Neural progenitor cell (in vitro differentiated cells): ENCODE results near the gene FOXO1. TPM values are rescaled to one million over a fixed set of nuclear protein-coding genes. Genes with fewer than 3 reads are reported as not detected.

Experiments
- DNase-seq: peaks from one replicate; pipeline ENCODE4 v3.0.0-alpha.2; 2016; ENCODE audit warnings: low spot score
- H2AFZ ChIP-seq: fragments of 200-600 bp; sonication (generic); replicated peaks from 2 replicates; pipeline ENCODE4 v1.6.1; 2016; ENCODE audit warnings: antibody characterized with exemption
- H3F3A ChIP-seq: fragments of 200-600 bp; sonication (generic); 2 replicates; pipeline ENCODE4 v1.6.1; 2016; ENCODE audit warnings: antibody characterized with exemption, low read depth
- H3K27ac ChIP-seq: fragments of 200-600 bp; sonication (generic); 2 replicates; pipeline ENCODE4 v1.5.1; 2016; ENCODE audit warnings: mild to moderate bottlenecking
- H3K27me3 ChIP-seq: fragments of 200-600 bp; sonication (generic); 2 replicates; pipeline ENCODE4 v1.6.1; 2016; ENCODE audit warnings: mild to moderate bottlenecking, moderate library complexity
- H3K36me3 ChIP-seq: fragments of 200-600 bp; sonication (generic); 2 replicates; pipeline ENCODE4 v1.5.1; 2016
- H3K4me1 ChIP-seq: fragments of 200-600 bp; sonication (generic); 2 replicates; pipeline ENCODE4 v1.6.1; 2016; ENCODE audit warnings: mixed run types
- H3K4me2 ChIP-seq: fragments of 200-600 bp; sonication (generic); 2 replicates; pipeline ENCODE4 v1.6.1; 2016
- H3K4me3 ChIP-seq: fragments of 200-600 bp; sonication (generic); 2 replicates; pipeline ENCODE4 v1.5.1; 2016
- H3K79me2 ChIP-seq: fragments of 200-600 bp; sonication (generic); 2 replicates; pipeline ENCODE4 v1.6.1; 2016; ENCODE audit warnings: low read depth
- H3K9ac ChIP-seq: fragments of 200-600 bp; sonication (generic); 2 replicates; pipeline ENCODE4 v1.6.1; 2016
- H3K9me3 ChIP-seq: fragments of 200-600 bp; sonication (generic); 2 replicates; pipeline ENCODE4 v1.5.1; 2016; ENCODE audit warnings: low read depth
- H4K20me1 ChIP-seq: fragments of 200-600 bp; sonication (generic); 2 replicates; pipeline ENCODE4 v1.6.1; 2016; ENCODE audit warnings: low read depth
- H3K27ac Mint-ChIP-seq: 3 replicates; pipeline ENCODE4 v1.8.0; 2021; ENCODE audit warnings: mixed read lengths
- H3K27me3 Mint-ChIP-seq: 2 replicates; pipeline ENCODE4 v1.8.0; 2022; ENCODE audit warnings: low read depth, mild to moderate bottlenecking, inconsistent platforms, moderate library complexity, mixed read lengths; ENCODE audit not compliant: insufficient read depth
- H3K36me3 Mint-ChIP-seq: 3 replicates; pipeline ENCODE4 v1.8.0; 2021; ENCODE audit warnings: mixed read lengths
- H3K4me1 Mint-ChIP-seq: 3 replicates; pipeline ENCODE4 v1.8.0; 2021; ENCODE audit warnings: mixed read lengths
- H3K4me3 Mint-ChIP-seq: 3 replicates; pipeline ENCODE4 v1.8.0; 2021; ENCODE audit warnings: mild to moderate bottlenecking, moderate library complexity, mixed read lengths
- H3K9me3 Mint-ChIP-seq: 3 replicates; pipeline ENCODE4 v1.8.0; 2020; ENCODE audit warnings: mixed read lengths
- EZH2 ChIP-seq: fragments of 200-600 bp; sonication (generic); IDR thresholded peaks from 2 replicates; pipeline ENCODE4 v1.6.1; 2017; ENCODE audit warnings: antibody characterized with exemption, mild to moderate bottlenecking, moderate library complexity
- EZH2phosphoT487 ChIP-seq: fragments of 200-600 bp; sonication (generic); IDR thresholded peaks from 2 replicates; pipeline ENCODE4 v1.6.1; 2017; ENCODE audit warnings: antibody characterized with exemption
- total RNA-seq: library from RNA; depleted of rRNA; stranded (reverse); fragments of >200 nt; gene quantifications from 2 replicates; pipeline ENCODE4 v1.2.3, GENCODE V29; 2015; ENCODE audit warnings: low replicate concordance
- TF ChIP-seq, protein P1 (sequence below): fragments of 200-600 bp; sonication (generic); IDR thresholded peaks from 2 replicates; pipeline ENCODE4 v1.5.1; 2017; ENCODE audit warnings: antibody characterized with exemption, mild to moderate bottlenecking

FOXO1 gene
- total RNA-seq, 1 donor from 2014 or later, result 3.7 TPM

DNA sequence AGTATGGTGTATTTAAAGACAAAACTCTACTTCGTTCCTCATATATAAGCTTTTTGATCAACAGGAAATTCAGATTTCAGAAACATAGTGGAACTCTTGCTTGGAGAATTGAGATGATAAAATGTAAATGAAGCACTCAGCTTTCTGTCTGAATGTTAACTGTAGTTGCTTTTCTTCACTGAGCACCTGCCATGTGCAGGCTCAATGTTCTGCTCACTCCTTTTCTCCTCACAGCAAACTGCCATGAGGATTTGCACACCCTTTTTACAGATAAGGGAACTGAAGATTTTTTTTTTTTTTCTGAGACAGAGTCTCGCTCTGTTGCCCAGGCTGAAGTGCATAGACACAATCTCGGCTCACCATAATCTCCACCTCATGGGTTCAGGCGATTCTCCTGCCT lies 28.0 kb upstream of the FOXO1 start:
- no peak overlapping the region for H3K27ac ChIP-seq
- Mint-ChIP-seq H3K9me3 (peaks cover 2% of the 10 kb centered on the region), H3K27me3 (no peaks in the 10 kb centered on the region), H3K4me1 (peaks cover 4% of the 10 kb centered on the region), H3K4me3 (no peak overlapping the region), H3K27ac (no peak overlapping the region), H3K36me3 (peaks cover 1% of the 10 kb centered on the region)
- no peaks in the 10 kb centered on the region for H3K27me3 ChIP-seq
- no peaks in the 10 kb centered on the region for H3K79me2 ChIP-seq
- DNase-seq, result no peak
- no peaks in the 10 kb centered on the region for H3F3A ChIP-seq
- no peaks in the 10 kb centered on the region for H3K9me3 ChIP-seq
- TF ChIP-seq EZH2phosphoT487, result no peak
- TF ChIP-seq, protein P1, sequence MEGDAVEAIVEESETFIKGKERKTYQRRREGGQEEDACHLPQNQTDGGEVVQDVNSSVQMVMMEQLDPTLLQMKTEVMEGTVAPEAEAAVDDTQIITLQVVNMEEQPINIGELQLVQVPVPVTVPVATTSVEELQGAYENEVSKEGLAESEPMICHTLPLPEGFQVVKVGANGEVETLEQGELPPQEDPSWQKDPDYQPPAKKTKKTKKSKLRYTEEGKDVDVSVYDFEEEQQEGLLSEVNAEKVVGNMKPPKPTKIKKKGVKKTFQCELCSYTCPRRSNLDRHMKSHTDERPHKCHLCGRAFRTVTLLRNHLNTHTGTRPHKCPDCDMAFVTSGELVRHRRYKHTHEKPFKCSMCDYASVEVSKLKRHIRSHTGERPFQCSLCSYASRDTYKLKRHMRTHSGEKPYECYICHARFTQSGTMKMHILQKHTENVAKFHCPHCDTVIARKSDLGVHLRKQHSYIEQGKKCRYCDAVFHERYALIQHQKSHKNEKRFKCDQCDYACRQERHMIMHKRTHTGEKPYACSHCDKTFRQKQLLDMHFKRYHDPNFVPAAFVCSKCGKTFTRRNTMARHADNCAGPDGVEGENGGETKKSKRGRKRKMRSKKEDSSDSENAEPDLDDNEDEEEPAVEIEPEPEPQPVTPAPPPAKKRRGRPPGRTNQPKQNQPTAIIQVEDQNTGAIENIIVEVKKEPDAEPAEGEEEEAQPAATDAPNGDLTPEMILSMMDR, result no peak
- no peak for TF ChIP-seq EZH2
- H2AFZ ChIP-seq, result no peak overlapping the region
- H3K36me3 ChIP-seq, result no peaks in the 10 kb centered on the region
- H3K4me3 ChIP-seq, result no peak overlapping the region
- H3K9ac ChIP-seq, result no peak overlapping the region
- no peak overlapping the region for H3K4me2 ChIP-seq
- no peaks in the 10 kb centered on the region for H4K20me1 ChIP-seq
- no peaks in the 10 kb centered on the region for H3K4me1 ChIP-seq

DNA sequence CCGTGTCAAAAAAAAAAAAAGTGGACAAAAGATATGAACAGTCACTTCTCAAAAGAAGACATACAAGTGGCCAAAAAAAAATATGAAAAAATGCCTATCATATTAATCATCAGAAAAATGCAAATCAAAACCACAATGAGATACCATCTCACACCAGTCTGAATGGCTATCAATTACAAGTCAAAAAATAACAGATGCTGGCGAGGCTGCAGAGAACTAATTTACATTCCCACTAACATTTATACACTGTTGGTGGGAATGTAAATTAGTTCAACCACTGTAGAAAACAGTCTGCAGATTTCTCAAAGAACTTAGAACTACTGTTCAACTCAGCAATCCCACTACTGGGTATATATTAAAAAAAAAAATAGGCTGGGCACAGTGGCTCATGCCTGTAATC lies 26.5 kb upstream of the FOXO1 start:
- Histone ChIP-seq H3K4me3 (no peak overlapping the region), H3F3A (no peaks in the 10 kb centered on the region), H3K79me2 (no peaks in the 10 kb centered on the region), H3K27ac (no peak overlapping the region), H2AFZ (no peak overlapping the region), H3K4me1 (no peaks in the 10 kb centered on the region), H3K4me2 (no peak overlapping the region), H3K9ac (no peak overlapping the region), H3K9me3 (no peaks in the 10 kb centered on the region), H3K36me3 (no peaks in the 10 kb centered on the region), H4K20me1 (no peaks in the 10 kb centered on the region), H3K27me3 (no peaks in the 10 kb centered on the region)
- no peak for DNase-seq
- Mint-ChIP-seq H3K36me3 (peaks cover 1% of the 10 kb centered on the region), H3K4me1 (no peaks in the 10 kb centered on the region), H3K4me3 (no peak overlapping the region), H3K27ac (no peak overlapping the region), H3K27me3 (no peaks in the 10 kb centered on the region), H3K9me3 (peaks cover 2% of the 10 kb centered on the region)
- TF ChIP-seq, protein P1, result no peak
- no peak for TF ChIP-seq EZH2
- no peak for TF ChIP-seq EZH2phosphoT487

DNA sequence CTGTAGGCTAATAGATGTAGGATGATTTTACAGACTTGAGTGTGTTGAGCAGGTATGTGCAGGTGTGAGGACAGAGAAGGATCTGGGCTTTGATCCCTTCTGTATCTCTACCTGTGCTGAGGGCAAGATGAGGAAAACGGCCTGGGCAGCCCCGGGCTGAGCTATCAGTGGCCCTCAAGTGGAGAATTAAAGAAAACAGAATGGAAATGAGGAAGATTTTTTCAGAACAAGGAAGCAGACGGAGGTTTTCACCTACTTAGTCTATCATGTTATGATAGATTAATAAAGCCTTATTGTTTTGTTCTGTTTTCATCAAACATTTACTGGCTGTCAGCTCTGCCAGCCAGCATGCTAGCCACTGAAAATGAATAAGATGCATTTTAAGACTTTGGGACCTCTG lies 22.3 kb upstream of the FOXO1 start:
- no peak overlapping the region for H3K4me3 Mint-ChIP-seq
- Histone ChIP-seq H3K4me1 (no peaks in the 10 kb centered on the region), H3K27me3 (no peaks in the 10 kb centered on the region), H3K36me3 (no peaks in the 10 kb centered on the region), H4K20me1 (no peaks in the 10 kb centered on the region), H3K79me2 (no peaks in the 10 kb centered on the region), H2AFZ (no peak overlapping the region), H3K4me2 (no peak overlapping the region), H3K4me3 (no peak overlapping the region), H3K27ac (no peak overlapping the region), H3K9me3 (no peaks in the 10 kb centered on the region), H3K9ac (no peak overlapping the region), H3F3A (no peaks in the 10 kb centered on the region)
- H3K4me1 Mint-ChIP-seq, result peaks cover 2% of the 10 kb centered on the region
- no peak overlapping the region for H3K27ac Mint-ChIP-seq
- no peak for TF ChIP-seq EZH2
- no peak for TF ChIP-seq EZH2phosphoT487
- TF ChIP-seq, protein P1, result no peak
- H3K9me3 Mint-ChIP-seq, result no peaks in the 10 kb centered on the region
- H3K36me3 Mint-ChIP-seq, result no peaks in the 10 kb centered on the region
- DNase-seq, result no peak
- no peaks in the 10 kb centered on the region for H3K27me3 Mint-ChIP-seq
